Right lobe of liver (tissue), 6 donors: Measurements from ENCODE around the gene FOSL2. TPM values are rescaled to one million over a fixed set of nuclear protein-coding genes. Genes with fewer than 3 reads are reported as not detected.

Experiments
- ATAC-seq, 4 donors: fragments of 200-7000 bp; cut with Tn5 transposase; one replicate each; pipeline ENCODE4 v1.9.1; 2020; ENCODE audit warnings: mild to moderate bottlenecking in 4 of 4, moderate library complexity in 4 of 4
- DNase-seq, 3 donors: peaks; one replicate each; pipeline ENCODE4 v3.0.0-alpha.2; 2020
- H3K27ac ChIP-seq, 3 donors: fragments of 200-600 bp; one replicate each; pipeline ENCODE4 v1.8.0; 2022
- H3K27me3 ChIP-seq, 2 donors: fragments of 200-600 bp; one replicate each; pipeline ENCODE4 v1.8.0; 2022
- H3K36me3 ChIP-seq, 4 donors: fragments of 200-600 bp; sonication (generic) in 1 of 4; one replicate each; pipeline versions ENCODE4 v1.5.1 to v1.8.0; 2017 to 2022; ENCODE audit warnings: control low read depth in 1 of 4
- H3K4me1 ChIP-seq, 4 donors: fragments of 200-600 bp; sonication (generic) in 1 of 4; one replicate each; pipeline versions ENCODE4 v1.5.1 to v1.8.0; 2017 to 2022; ENCODE audit warnings: control low read depth in 1 of 4
- H3K4me3 ChIP-seq, 3 donors: fragments of 200-600 bp; one replicate each; pipeline ENCODE4 v1.8.0; 2022
- H3K9me3 ChIP-seq, 4 donors: fragments of 200-600 bp; sonication (generic) in 1 of 4; one replicate each; pipeline versions ENCODE4 v1.5.1 to v1.8.0; 2017 to 2022; ENCODE audit warnings: control low read depth in 1 of 4
- POLR2A ChIP-seq: fragments of 450-650 bp; IDR thresholded peaks from one replicate; pipeline ENCODE4 v1.6.1; 2017; ENCODE audit warnings: antibody characterized with exemption, mild to moderate bottlenecking
- WGBS: methylation state at CpG from one replicate; pipeline ENCODE4 v1.1.6; 2018; ENCODE audit warnings: low coverage, low lambda C conversion rate; ENCODE audit not compliant: insufficient coverage; ENCODE audit errors: missing lambda C conversion rate; 5-methylcytosine and 5-hydroxymethylcytosine counted together
- intact Hi-C, 2 donors: fragments of 100-400 bp; cut with DNase I; formaldehyde crosslinking; loops; one replicate each; pipeline versions ENCODE4 v1.11.2 to v1.14.1; 2022
- total RNA-seq, 6 experiments: library from RNA; depleted of rRNA in 2 of 6; stranded (reverse); fragments of >200 nt in 2 of 6; fragmentation: NEBNext Ultra II Directional in 3 of 6; extraction: Animal tissue kit (Norgen Biotek cat#: 25700) in 3 of 6; gene quantifications; one replicate each; pipeline versions ENCODE4 v1.1.0 to v1.2.4, GENCODE V29; 2016 to 2023
- TF ChIP-seq, protein P1 (sequence below), 4 donors: fragments of 200-600 bp in 3 of 4; fragments of 450-650 bp in 1 of 4; IDR thresholded peaks; one replicate each; pipeline versions ENCODE4 v1.5.1 to v1.8.0; 2016 to 2022; ENCODE audit warnings: antibody characterized with exemption in 4 of 4, mild to moderate bottlenecking in 2 of 4
- donor health status: DM: no; HTN: yes; CAD: no.
- donor health status: DM: no; HTN: no; CAD: no.
- donor health status: DM: no; HTN: no; CAD: no.
- donor health status: DM: no; HTN: yes; CAD: no.
- donor health status: DM: no; HTN: yes; CAD: no.

FOSL2 gene
- total RNA-seq, 6 experiments from 2014 or later: 8.1 to 70.7 (median 14.9) TPM

DNA sequence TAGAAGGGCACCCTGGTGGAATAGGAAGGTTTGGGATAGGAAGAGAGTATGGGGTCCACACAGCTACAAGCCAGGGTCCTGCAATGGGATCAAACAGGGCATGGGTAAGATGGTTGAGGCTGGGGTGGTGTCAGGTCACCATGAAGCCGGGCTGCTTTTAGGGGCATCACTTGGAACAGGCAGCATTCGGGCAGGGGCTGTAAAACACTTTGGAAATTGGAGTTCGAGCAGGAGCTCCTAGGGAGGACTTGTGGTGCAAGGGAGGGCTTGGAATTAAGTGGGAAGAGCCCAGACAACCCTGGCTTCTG, 56.1 kb downstream of the FOSL2 start:
- peak overlapping the region in 1 of 3 donors; percentile 39 for H3K27ac ChIP-seq
- no peaks in the 10 kb centered on the region for H3K27me3 ChIP-seq
- no peaks in the 10 kb centered on the region for H3K4me1 ChIP-seq
- H3K9me3 ChIP-seq: no peaks in the 10 kb centered on the region
- DNase-seq (no peak), ATAC-seq (no peak)
- intact Hi-C loops: no loop called here
- H3K36me3 ChIP-seq: no peaks in the 10 kb centered on the region
- no peak overlapping the region for H3K4me3 ChIP-seq
- TF ChIP-seq, protein P1, sequence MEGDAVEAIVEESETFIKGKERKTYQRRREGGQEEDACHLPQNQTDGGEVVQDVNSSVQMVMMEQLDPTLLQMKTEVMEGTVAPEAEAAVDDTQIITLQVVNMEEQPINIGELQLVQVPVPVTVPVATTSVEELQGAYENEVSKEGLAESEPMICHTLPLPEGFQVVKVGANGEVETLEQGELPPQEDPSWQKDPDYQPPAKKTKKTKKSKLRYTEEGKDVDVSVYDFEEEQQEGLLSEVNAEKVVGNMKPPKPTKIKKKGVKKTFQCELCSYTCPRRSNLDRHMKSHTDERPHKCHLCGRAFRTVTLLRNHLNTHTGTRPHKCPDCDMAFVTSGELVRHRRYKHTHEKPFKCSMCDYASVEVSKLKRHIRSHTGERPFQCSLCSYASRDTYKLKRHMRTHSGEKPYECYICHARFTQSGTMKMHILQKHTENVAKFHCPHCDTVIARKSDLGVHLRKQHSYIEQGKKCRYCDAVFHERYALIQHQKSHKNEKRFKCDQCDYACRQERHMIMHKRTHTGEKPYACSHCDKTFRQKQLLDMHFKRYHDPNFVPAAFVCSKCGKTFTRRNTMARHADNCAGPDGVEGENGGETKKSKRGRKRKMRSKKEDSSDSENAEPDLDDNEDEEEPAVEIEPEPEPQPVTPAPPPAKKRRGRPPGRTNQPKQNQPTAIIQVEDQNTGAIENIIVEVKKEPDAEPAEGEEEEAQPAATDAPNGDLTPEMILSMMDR (IDR thresholded peaks at IDR 0.05): no peak
- TF ChIP-seq POLR2A: no peak
- 53% methylated on average over 2 of the region's 3 CpGs for WGBS

- Histone ChIP-seq H3K36me3 (no peaks in the 10 kb centered on the region), H3K4me3 (no peak overlapping the region), H3K4me1 (no peaks in the 10 kb centered on the region), H3K27me3 (no peaks in the 10 kb centered on the region), H3K27ac (peak overlapping the region in 1 of 3 donors; percentile 39), H3K9me3 (no peaks in the 10 kb centered on the region)
- no peak for TF ChIP-seq POLR2A
- TF ChIP-seq, protein P1 (IDR thresholded peaks at IDR 0.05): no peak
- WGBS: 60% methylated on average over 2 of the region's 6 CpGs
- ATAC-seq: no peak
- no peak for DNase-seq
- intact Hi-C loops: no loop called here
These were observed 56.4 kb downstream of the FOSL2 start for GRCh38 chr2:28449126-28449487.

- Histone ChIP-seq H3K4me1 (no peaks in the 10 kb centered on the region), H3K27me3 (no peaks in the 10 kb centered on the region), H3K27ac (no peak overlapping the region), H3K36me3 (no peaks in the 10 kb centered on the region), H3K4me3 (no peak overlapping the region), H3K9me3 (no peaks in the 10 kb centered on the region)
- WGBS: 57% methylated on average over 17 of the region's 17 CpGs
- no peak for TF ChIP-seq POLR2A
- TF ChIP-seq, protein P1 (IDR thresholded peaks at IDR 0.05): no peak
- no peak for ATAC-seq
- intact Hi-C loops: loop anchor here in 1 of 2 donors (10.0 kb wide), 1 partner anchor 725 kb away; no protein-coding TSS in a partner anchor
- no peak for DNase-seq
These were observed 57.1 kb downstream of the FOSL2 start for GRCh38 chr2:28449488-28450395.

GRCh38 chr2:28450901-28451565, 58.4 kb downstream of the FOSL2 start:
- 66% methylated on average over 9 of the region's 15 CpGs for whole genome bisulfite sequencing
- no peak for ATAC-seq
- no peak for DNase-seq
- H3K27me3 ChIP-seq: no peaks in the 10 kb centered on the region
- H3K36me3 ChIP-seq: no peaks in the 10 kb centered on the region
- H3K27ac ChIP-seq: no peak overlapping the region
- intact Hi-C loops: loop anchor here in 1 of 2 donors (10.0 kb wide), 1 partner anchor 726 kb away; no protein-coding TSS in a partner anchor
- no peak overlapping the region for H3K4me3 ChIP-seq
- H3K9me3 ChIP-seq: no peaks in the 10 kb centered on the region
- TF ChIP-seq, protein P1 (IDR thresholded peaks at IDR 0.05): no peak
- TF ChIP-seq POLR2A: no peak
- no peaks in the 10 kb centered on the region for H3K4me1 ChIP-seq
